Activated T-cell treated with anti-CD3 and anti-CD28 coated beads, Interleukin-2, amount 50 U/mL, for 24 hours (primary cell): ENCODE measurements around the gene ARAP2.

ENCODE experiments used
- DNase-seq: peaks from one replicate; pipeline ENCODE4 v3.0.0-alpha.2; 2020
- H3K27ac Mint-ChIP-seq: 2 replicates; pipeline ENCODE4 v1.8.0; 2020; ENCODE audit warnings: mild to moderate bottlenecking, mixed read lengths
- H3K27me3 Mint-ChIP-seq: 2 replicates; pipeline ENCODE4 v1.8.0; 2020; ENCODE audit warnings: mixed read lengths
- H3K36me3 Mint-ChIP-seq: 2 replicates; pipeline ENCODE4 v1.8.0; 2020; ENCODE audit warnings: low read depth, mixed read lengths
- H3K4me1 Mint-ChIP-seq: 2 replicates; pipeline ENCODE4 v1.8.0; 2020; ENCODE audit warnings: low read depth, mixed read lengths
- H3K4me3 Mint-ChIP-seq: 2 replicates; pipeline ENCODE4 v1.8.0; 2020; ENCODE audit warnings: mild to moderate bottlenecking, moderate library complexity, mixed read lengths
- H3K9me3 Mint-ChIP-seq: 2 replicates; pipeline ENCODE4 v1.8.0; 2020; ENCODE audit warnings: mixed read lengths

The ARAP2 gene

GRCh38 chr4:36111172-36111571 is 133.1 kb downstream of the ARAP2 start:
- peaks cover 2% of the 10 kb centered on the region for H3K4me1 Mint-ChIP-seq
- H3K27ac Mint-ChIP-seq = no peak overlapping the region
- no peaks in the 10 kb centered on the region for H3K27me3 Mint-ChIP-seq
- H3K9me3 Mint-ChIP-seq = no peaks in the 10 kb centered on the region
- no peak overlapping the region for H3K4me3 Mint-ChIP-seq
- peaks cover 61% of the 10 kb centered on the region for H3K36me3 Mint-ChIP-seq
- DNase-seq = no peak

- DNase-seq = no peak
- no peak overlapping the region for H3K4me3 Mint-ChIP-seq
- no peaks in the 10 kb centered on the region for H3K27me3 Mint-ChIP-seq
- H3K9me3 Mint-ChIP-seq = no peaks in the 10 kb centered on the region
- no peak overlapping the region for H3K27ac Mint-ChIP-seq
- H3K4me1 Mint-ChIP-seq = peaks cover 9% of the 10 kb centered on the region
- H3K36me3 Mint-ChIP-seq = peaks cover 74% of the 10 kb centered on the region
Observed at GRCh38 chr4:36099509-36099908, 144.8 kb downstream of the ARAP2 start.

GRCh38 chr4:36094995-36095394 is 149.3 kb downstream of the ARAP2 start:
- DNase-seq = no peak
- Mint-ChIP-seq H3K4me1 (peaks cover 7% of the 10 kb centered on the region), H3K27ac (no peak overlapping the region), H3K4me3 (no peak overlapping the region), H3K9me3 (no peaks in the 10 kb centered on the region), H3K27me3 (no peaks in the 10 kb centered on the region), H3K36me3 (peaks cover 69% of the 10 kb centered on the region)

GRCh38 chr4:36091997-36092396 is 152.3 kb downstream of the ARAP2 start:
- H3K27ac Mint-ChIP-seq = no peak overlapping the region
- no peak for DNase-seq
- H3K27me3 Mint-ChIP-seq = no peaks in the 10 kb centered on the region
- no peak overlapping the region for H3K4me3 Mint-ChIP-seq
- H3K9me3 Mint-ChIP-seq = no peaks in the 10 kb centered on the region
- peaks cover 60% of the 10 kb centered on the region for H3K36me3 Mint-ChIP-seq
- H3K4me1 Mint-ChIP-seq = no peaks in the 10 kb centered on the region

- no peak overlapping the region for H3K4me3 Mint-ChIP-seq
- peaks cover 44% of the 10 kb centered on the region for H3K36me3 Mint-ChIP-seq
- H3K4me1 Mint-ChIP-seq = peaks cover 11% of the 10 kb centered on the region
- no peaks in the 10 kb centered on the region for H3K27me3 Mint-ChIP-seq
- DNase-seq = no peak
- no peak overlapping the region for H3K27ac Mint-ChIP-seq
- no peaks in the 10 kb centered on the region for H3K9me3 Mint-ChIP-seq
Observed at GRCh38 chr4:36088542-36088941, 155.8 kb downstream of the ARAP2 start.

- no peak for DNase-seq
- peak overlapping the region; percentile 76 for H3K27ac Mint-ChIP-seq
- no peaks in the 10 kb centered on the region for H3K9me3 Mint-ChIP-seq
- peaks cover 11% of the 10 kb centered on the region for H3K4me1 Mint-ChIP-seq
- H3K27me3 Mint-ChIP-seq = no peaks in the 10 kb centered on the region
- H3K36me3 Mint-ChIP-seq = peaks cover 33% of the 10 kb centered on the region
- no peak overlapping the region for H3K4me3 Mint-ChIP-seq
Observed at GRCh38 chr4:36086261-36086786, 158.0 kb downstream of the ARAP2 start.

- Mint-ChIP-seq H3K27ac (no peak overlapping the region), H3K27me3 (no peaks in the 10 kb centered on the region), H3K4me1 (peaks cover 12% of the 10 kb centered on the region), H3K9me3 (no peaks in the 10 kb centered on the region), H3K4me3 (no peak overlapping the region), H3K36me3 (peaks cover 18% of the 10 kb centered on the region)
- DNase-seq = no peak
Observed at GRCh38 chr4:36082817-36083216, 161.5 kb downstream of the ARAP2 start.

- DNase-seq = no peak
- peaks cover 12% of the 10 kb centered on the region for H3K36me3 Mint-ChIP-seq
- no peak overlapping the region for H3K4me3 Mint-ChIP-seq
- H3K27me3 Mint-ChIP-seq = no peaks in the 10 kb centered on the region
- H3K27ac Mint-ChIP-seq = no peak overlapping the region
- H3K4me1 Mint-ChIP-seq = peaks cover 7% of the 10 kb centered on the region
- no peaks in the 10 kb centered on the region for H3K9me3 Mint-ChIP-seq
Observed at GRCh38 chr4:36081185-36081584, 163.1 kb downstream of the ARAP2 start.

GRCh38 chr4:36079666-36080065 is 164.6 kb downstream of the ARAP2 start:
- Mint-ChIP-seq H3K4me3 (no peak overlapping the region), H3K9me3 (no peaks in the 10 kb centered on the region), H3K4me1 (peaks cover 1% of the 10 kb centered on the region), H3K36me3 (peaks cover 9% of the 10 kb centered on the region), H3K27me3 (no peaks in the 10 kb centered on the region), H3K27ac (no peak overlapping the region)
- no peak for DNase-seq

- no peak overlapping the region for H3K27ac Mint-ChIP-seq
- H3K9me3 Mint-ChIP-seq = no peaks in the 10 kb centered on the region
- no peak for DNase-seq
- H3K27me3 Mint-ChIP-seq = no peaks in the 10 kb centered on the region
- no peak overlapping the region for H3K4me3 Mint-ChIP-seq
- H3K4me1 Mint-ChIP-seq = peaks cover 1% of the 10 kb centered on the region
- peaks cover 13% of the 10 kb centered on the region for H3K36me3 Mint-ChIP-seq
Observed at GRCh38 chr4:36078319-36078718, 166.0 kb downstream of the ARAP2 start.

- DNase-seq = no peak
- H3K9me3 Mint-ChIP-seq = no peaks in the 10 kb centered on the region
- no peak overlapping the region for H3K4me3 Mint-ChIP-seq
- H3K27ac Mint-ChIP-seq = no peak overlapping the region
- H3K27me3 Mint-ChIP-seq = no peaks in the 10 kb centered on the region
- H3K4me1 Mint-ChIP-seq = no peaks in the 10 kb centered on the region
- H3K36me3 Mint-ChIP-seq = peaks cover 52% of the 10 kb centered on the region
Observed at GRCh38 chr4:36072529-36072928, 171.8 kb downstream of the ARAP2 start.

GRCh38 chr4:36067116-36067515 is 177.2 kb downstream of the ARAP2 start:
- H3K36me3 Mint-ChIP-seq = peaks cover 63% of the 10 kb centered on the region
- H3K9me3 Mint-ChIP-seq = no peaks in the 10 kb centered on the region
- H3K27me3 Mint-ChIP-seq = no peaks in the 10 kb centered on the region
- peak overlapping the region; percentile 37 for H3K27ac Mint-ChIP-seq
- no peaks in the 10 kb centered on the region for H3K4me1 Mint-ChIP-seq
- H3K4me3 Mint-ChIP-seq = no peak overlapping the region
- DNase-seq = no peak

- Mint-ChIP-seq H3K27ac (no peak overlapping the region), H3K27me3 (no peaks in the 10 kb centered on the region), H3K4me3 (no peak overlapping the region), H3K4me1 (no peaks in the 10 kb centered on the region), H3K9me3 (no peaks in the 10 kb centered on the region), H3K36me3 (peaks cover 53% of the 10 kb centered on the region)
- no peak for DNase-seq
Observed at GRCh38 chr4:36065274-36065871, 178.9 kb downstream of the ARAP2 start.

- no peaks in the 10 kb centered on the region for H3K9me3 Mint-ChIP-seq
- no peak overlapping the region for H3K4me3 Mint-ChIP-seq
- H3K27me3 Mint-ChIP-seq = no peaks in the 10 kb centered on the region
- H3K27ac Mint-ChIP-seq = no peak overlapping the region
- peaks cover 43% of the 10 kb centered on the region for H3K36me3 Mint-ChIP-seq
- DNase-seq = no peak
- no peaks in the 10 kb centered on the region for H3K4me1 Mint-ChIP-seq
Observed at GRCh38 chr4:36064117-36064516, 180.2 kb downstream of the ARAP2 start.

GRCh38 chr4:36056136-36056535 is 188.2 kb downstream of the ARAP2 start:
- Mint-ChIP-seq H3K9me3 (no peaks in the 10 kb centered on the region), H3K4me1 (no peaks in the 10 kb centered on the region)
- no peak for DNase-seq

More at GRCh38 chr4:36056136-36056535, 188.2 kb downstream of the ARAP2 start:
- H3K27ac Mint-ChIP-seq = no peak overlapping the region
- H3K27me3 Mint-ChIP-seq = no peaks in the 10 kb centered on the region
- H3K4me3 Mint-ChIP-seq = no peak overlapping the region
- no peaks in the 10 kb centered on the region for H3K36me3 Mint-ChIP-seq
